IMR-90 (cell line): Measurements from ENCODE around the gene KCNK4. TPM values are rescaled to one million over a fixed set of nuclear protein-coding genes. Genes with fewer than 3 reads are reported as not detected.

ENCODE experiments used
- ATAC-seq: fragments of 200-7000 bp; cut with Tn5 transposase; 2 replicates; pipeline ENCODE4 v1.9.1; 2020; ENCODE audit warnings: low read depth, mild to moderate bottlenecking, moderate library complexity
- BruUV-seq: library from RNA; stranded (reverse); fragments of 400-500 nt; replicated peaks from 2 replicates; lab custom pipeline; 2021; lab: Mats Ljungman, UMichigan
- CTCF ChIA-PET: fragments of 300-600 bp; formaldehyde crosslinking; extraction: SDS; loops from one replicate; lab custom pipeline; 2021; ENCODE audit warnings: antibody characterized with exemption; lab: Yijun Ruan, JAX
- POLR2A ChIA-PET: fragments of 300-600 bp; sonication (Branson Sonifier 250); formaldehyde crosslinking; loops from one replicate; lab custom pipeline; 2022; ENCODE audit warnings: antibody characterized with exemption; ENCODE audit not compliant: unreplicated experiment; lab: Charles Lee
- DNase-seq: peaks from one replicate; pipeline ENCODE4 v3.0.0; 2013
- H2AFZ ChIP-seq: replicated peaks from 2 replicates; pipeline ENCODE3; 2013; ENCODE audit warnings: low read length, mild to moderate bottlenecking; ENCODE audit not compliant: poor library complexity
- H2AK5ac ChIP-seq: 2 replicates; pipeline ENCODE4 v1.6.1; 2013; ENCODE audit warnings: low read depth, low read length, inconsistent platforms
- H2AK9ac ChIP-seq: replicated peaks from 2 replicates; pipeline ENCODE3; 2013; ENCODE audit warnings: mild to moderate bottlenecking, low read depth, low read length, moderate library complexity; ENCODE audit not compliant: poor library complexity
- H2BK120ac ChIP-seq: 2 replicates; pipeline ENCODE4 v1.6.1; 2013; ENCODE audit warnings: low read depth, low read length, inconsistent platforms
- H2BK15ac ChIP-seq: 3 replicates; pipeline ENCODE4 v1.6.1; 2013; ENCODE audit warnings: low read depth, low read length, inconsistent platforms
- H2BK20ac ChIP-seq: 2 replicates; pipeline ENCODE4 v1.6.1; 2013; ENCODE audit warnings: low read depth, mild to moderate bottlenecking, inconsistent platforms, low read length, moderate library complexity
- H2BK5ac ChIP-seq: 2 replicates; pipeline ENCODE4 v1.6.1; 2013; ENCODE audit warnings: mild to moderate bottlenecking, low read depth, low read length, inconsistent platforms; ENCODE audit not compliant: poor library complexity, severe bottlenecking
- H3K14ac ChIP-seq: replicated peaks from 2 replicates; pipeline ENCODE4 v1.6.1; 2013; ENCODE audit warnings: low read depth, low read length, inconsistent platforms
- H3K18ac ChIP-seq: 2 replicates; pipeline ENCODE4 v1.6.1; 2013; ENCODE audit warnings: low read depth, low read length, control low read depth
- H3K23ac ChIP-seq: 2 replicates; pipeline ENCODE4 v1.6.1; 2013; ENCODE audit warnings: low read depth, low read length, inconsistent platforms
- H3K27ac ChIP-seq: 2 replicates; pipeline ENCODE4 v1.5.1; 2013; ENCODE audit warnings: mild to moderate bottlenecking, control low read depth, low read length; ENCODE audit not compliant: insufficient read depth
- H3K27me3 ChIP-seq: 2 replicates; pipeline ENCODE4 v1.6.1; 2013; ENCODE audit warnings: low read length; ENCODE audit not compliant: control insufficient read depth, insufficient read depth
- H3K36me3 ChIP-seq: 2 replicates; pipeline ENCODE4 v1.6.1; 2013; ENCODE audit warnings: low read length, mixed read lengths; ENCODE audit not compliant: control insufficient read depth, insufficient read depth
- H3K4ac ChIP-seq: 2 replicates; pipeline ENCODE4 v1.6.1; 2013; ENCODE audit warnings: low read depth, low read length, inconsistent platforms
- H3K4me1 ChIP-seq: 2 replicates; pipeline ENCODE4 v1.6.1; 2013; ENCODE audit warnings: low read length, mixed read lengths; ENCODE audit not compliant: control insufficient read depth, insufficient read depth
- H3K4me2 ChIP-seq: 2 replicates; pipeline ENCODE4 v1.6.1; 2013; ENCODE audit warnings: low read depth, mild to moderate bottlenecking, control low read depth, low read length, moderate library complexity
- H3K4me3 ChIP-seq: 2 replicates; pipeline ENCODE4 v1.5.1; 2013; ENCODE audit warnings: low read depth, mild to moderate bottlenecking, control low read depth, low read length, moderate library complexity; ENCODE audit not compliant: insufficient read depth
- H3K56ac ChIP-seq: 2 replicates; pipeline ENCODE4 v1.6.1; 2013; ENCODE audit warnings: low read length, inconsistent platforms; ENCODE audit not compliant: insufficient read depth; ENCODE audit errors: extremely low read depth
- H3K79me1 ChIP-seq, 2 experiments: 2 replicates each; pipeline ENCODE4 v1.6.1; 2013; ENCODE audit warnings: low read length in 2 of 2, inconsistent platforms in 1 of 2, low read depth in 1 of 2
- H3K9ac ChIP-seq: 2 replicates; pipeline ENCODE4 v1.6.1; 2013; ENCODE audit warnings: low read depth, low read length, control low read depth
- H3K9me1 ChIP-seq: 2 replicates; pipeline ENCODE4 v1.6.1; 2013; ENCODE audit warnings: low read length, inconsistent platforms; ENCODE audit not compliant: insufficient read depth
- H3K9me3 ChIP-seq: 2 replicates; pipeline ENCODE4 v1.6.1; 2013; ENCODE audit warnings: low read length; ENCODE audit not compliant: control insufficient read depth, insufficient read depth
- H4K20me1 ChIP-seq: 2 replicates; pipeline ENCODE4 v1.6.1; 2013; ENCODE audit warnings: low read length, inconsistent platforms; ENCODE audit not compliant: insufficient read depth
- H4K5ac ChIP-seq: 2 replicates; pipeline ENCODE4 v1.6.1; 2013; ENCODE audit warnings: mild to moderate bottlenecking, low read depth, low read length, control low read depth
- H4K8ac ChIP-seq, 2 experiments: 2 replicates each; pipeline ENCODE4 v1.6.1; 2013; ENCODE audit warnings: low read depth in 2 of 2, low read length in 2 of 2, control low read depth in 1 of 2, inconsistent platforms in 1 of 2
- H4K91ac ChIP-seq: 2 replicates; pipeline ENCODE4 v1.6.1; 2013; ENCODE audit warnings: low read depth, low read length, inconsistent platforms; ENCODE audit not compliant: insufficient read depth
- BHLHE40 ChIP-seq: fragments of 150-350 bp; IDR thresholded peaks from 2 replicates; pipeline ENCODE4 v1.6.1; 2016; ENCODE audit warnings: mild to moderate bottlenecking, low read depth, low read length
- CEBPB ChIP-seq: IDR thresholded peaks from 2 replicates; pipeline ENCODE4 v1.6.1; 2012; ENCODE audit warnings: low read depth, low read length, improper control_type of control experiment
- CHD1 ChIP-seq: IDR thresholded peaks from 2 replicates; pipeline ENCODE4 v1.6.1; 2012; ENCODE audit warnings: low read depth, low read length, improper control_type of control experiment
- CTCF ChIP-seq: conservative IDR thresholded peaks from 2 replicates; pipeline ENCODE4 v1.5.1; 2012; ENCODE audit warnings: mild to moderate bottlenecking, low read depth, low read length, improper control_type of control experiment
- ELK1 ChIP-seq: fragments of 150-350 bp; IDR thresholded peaks from 2 replicates; pipeline ENCODE4 v1.6.1; 2016; ENCODE audit warnings: low read depth, mild to moderate bottlenecking, low read length, moderate library complexity, borderline replicate concordance
- FOS ChIP-seq: fragments of 150-350 bp; IDR thresholded peaks from 2 replicates; pipeline ENCODE4 v1.6.1; 2016; ENCODE audit warnings: low read depth, low read length
- MAFK ChIP-seq: IDR thresholded peaks from 2 replicates; pipeline ENCODE4 v1.6.1; 2012; ENCODE audit warnings: low read depth, low read length, improper control_type of control experiment
- MAZ ChIP-seq: IDR thresholded peaks from 2 replicates; pipeline ENCODE4 v1.6.1; 2012; ENCODE audit warnings: low read depth, mild to moderate bottlenecking, low read length, improper control_type of control experiment, moderate library complexity, borderline replicate concordance
- MXI1 ChIP-seq: IDR thresholded peaks from 2 replicates; pipeline ENCODE4 v1.6.1; 2012; ENCODE audit warnings: low read depth, mild to moderate bottlenecking, low read length, moderate library complexity, borderline replicate concordance
- NFE2L2 ChIP-seq: fragments of 150-350 bp; IDR thresholded peaks from 2 replicates; pipeline ENCODE4 v1.6.1; 2016; ENCODE audit warnings: low read depth, mild to moderate bottlenecking, low read length
- POLR2A ChIP-seq: IDR thresholded peaks from 2 replicates; pipeline ENCODE4 v1.6.1; 2012; ENCODE audit warnings: mild to moderate bottlenecking, low read depth, low read length
- RAD21 ChIP-seq: IDR thresholded peaks from 2 replicates; pipeline ENCODE4 v1.6.1; 2012; ENCODE audit warnings: low read length, improper control_type of control experiment
- RCOR1 ChIP-seq: IDR thresholded peaks from 2 replicates; pipeline ENCODE4 v1.6.1; 2012; ENCODE audit warnings: mild to moderate bottlenecking, low read length, improper control_type of control experiment; ENCODE audit not compliant: insufficient replicate concordance
- RFX5 ChIP-seq: IDR thresholded peaks from 2 replicates; pipeline ENCODE4 v1.8.0; 2012; ENCODE audit warnings: low read depth, mild to moderate bottlenecking, low read length, moderate library complexity
- SMC3 ChIP-seq: fragments of 150-350 bp; IDR thresholded peaks from 2 replicates; pipeline ENCODE4 v1.6.1; 2016; ENCODE audit warnings: low read depth, mild to moderate bottlenecking, antibody characterized with exemption, low read length, moderate library complexity
- USF2 ChIP-seq: fragments of 150-350 bp; IDR thresholded peaks from 2 replicates; pipeline ENCODE4 v1.6.1; 2017; ENCODE audit warnings: mild to moderate bottlenecking, antibody characterized with exemption, low read length, low read depth
- WGBS, 2 experiments: methylation state at CpG; one replicate each; pipeline versions ENCODE4 v1.1.5 to v1.1.7; 2013; ENCODE audit warnings: missing lambda C conversion rate in 2 of 2; ENCODE audit not compliant: insufficient read length in 1 of 2; ENCODE audit errors: extremely low coverage in 2 of 2; 5-methylcytosine and 5-hydroxymethylcytosine counted together
- dilution Hi-C: fragments of 300-500 bp; cut with HindIII; formaldehyde crosslinking; loops from one replicate; pipeline ENCODE4 v1.14.3; 2018; ENCODE audit warnings: low sequenced_read_pairs; ENCODE audit not compliant: unreplicated experiment
- in situ Hi-C: fragments of 300-500 bp; cut with MboI; formaldehyde crosslinking; loops from 3 replicates; pipeline ENCODE4 v1.14.3; 2019; ENCODE audit warnings: low sequenced_read_pairs, inconsistent platforms, mixed read lengths
- intact Hi-C: fragments of 100-400 bp; cut with micrococcal nuclease; formaldehyde crosslinking; loops from 2 replicates; pipeline ENCODE4 v1.10.0; 2022
- polyA plus RNA-seq, 3 experiments: library from polyadenylated mRNA; depleted of rRNA; stranded (reverse); fragments of >200 nt; gene quantifications; 2 replicates each; pipeline ENCODE4 v1.2.3, GENCODE V29; 2012; ENCODE audit warnings: low replicate concordance in 1 of 3
- total RNA-seq: library from RNA; depleted of rRNA; stranded (reverse); fragments of >200 nt; gene quantifications from 2 replicates; pipeline ENCODE4 v1.2.3, GENCODE V29; 2012

Gene KCNK4
- total and polyA plus RNA-seq, 2 of the 4 experiments (the other 2 are of a cell fraction): not detected

GRCh38 chr11:64288353-64288750 lies 2.8 kb upstream of the KCNK4 start:
- H3K4me2 ChIP-seq: no peak overlapping the region
- no peak overlapping the region for H3K23ac ChIP-seq
- TF ChIP-seq USF2 (no peak), CEBPB (no peak), NFE2L2 (no peak), MXI1 (no peak), MAZ (no peak), SMC3 (no peak), BHLHE40 (no peak), RAD21 (no peak), RFX5 (no peak), CTCF (no peak), RCOR1 (no peak), MAFK (no peak), CHD1 (no peak), ELK1 (no peak), POLR2A (no peak), FOS (no peak)
- no peak overlapping the region for H3K27ac ChIP-seq
- H2BK5ac ChIP-seq: no peak overlapping the region
- H3K79me1 ChIP-seq: peaks cover 13 to 25% of the 10 kb centered on the region in 2 experiments
- no peak overlapping the region for H2BK120ac ChIP-seq
- H3K18ac ChIP-seq: no peak overlapping the region
- H4K5ac ChIP-seq: no peak overlapping the region
- no peak overlapping the region for H3K4me3 ChIP-seq
- intact Hi-C loops (no loop called here), dilution Hi-C loops (no loop called here), in situ Hi-C loops (no loop called here)
- no peak overlapping the region for H2BK20ac ChIP-seq
- ChIA-PET POLR2A (no interaction called here), CTCF (no interaction called here)
- H2AK9ac ChIP-seq: no peak overlapping the region
- H3K9me1 ChIP-seq: peaks cover 1% of the 10 kb centered on the region; the same call in 1 of the 2 replicates
- no peak overlapping the region for H3K4ac ChIP-seq
- peaks cover 5% of the 10 kb centered on the region; the same call in 1 of the 2 replicates for H4K20me1 ChIP-seq
- no peaks in the 10 kb centered on the region for H3K9me3 ChIP-seq
- no peak for ATAC-seq
- H3K27me3 ChIP-seq: peaks cover 33% of the 10 kb centered on the region
- no TSS peak for BruUV-seq
- no peak overlapping the region for H3K9ac ChIP-seq
- H3K56ac ChIP-seq: no peak overlapping the region
- H4K8ac ChIP-seq: no peak overlapping the region
- no peak overlapping the region for H2BK15ac ChIP-seq
- H3K36me3 ChIP-seq: no peaks in the 10 kb centered on the region
- H2AK5ac ChIP-seq: no peak overlapping the region
- 100% methylated on average over 1 of the region's 9 CpGs; no CpG with 5 or more reads in 1 of the 2 experiments for WGBS, 2 experiments
- no peak overlapping the region for H4K91ac ChIP-seq
- H2AFZ ChIP-seq: no peak overlapping the region
- no peak for DNase-seq
- H3K4me1 ChIP-seq: peaks cover 11% of the 10 kb centered on the region
- H3K14ac ChIP-seq: no peak overlapping the region
